H1 (cell line): ENCODE results near the gene NEB. TPM values are rescaled to one million over a fixed set of nuclear protein-coding genes. Genes with fewer than 3 reads are reported as not detected.

Experiments used
- CTCF ChIA-PET: fragments of 300-600 bp; sonication (Branson Sonifier 250); formaldehyde crosslinking; loops from one replicate; lab custom pipeline; 2021; ENCODE audit not compliant: partially characterized antibody; lab: Charles Lee
- POLR2A ChIA-PET: fragments of 300-600 bp; sonication (Branson Sonifier 250); formaldehyde crosslinking; loops from one replicate; lab custom pipeline; 2021; ENCODE audit warnings: inconsistent platforms; ENCODE audit not compliant: partially characterized antibody; lab: Charles Lee
- DNase-seq, 2 experiments: peaks; one replicate each; pipeline versions ENCODE4 v3.0.0 to v3.0.0-alpha.2; 2010 to 2022; ENCODE audit warnings: low spot score in 2 of 2, low read depth in 1 of 2, mixed read lengths in 1 of 2
- FAIRE-seq: peaks from 2 replicates; lab custom pipeline; 2011; peaks lifted over from hg19 to GRCh38; lab: Jason Lieb, UNC
- H2AFZ ChIP-seq: 2 replicates; pipeline ENCODE4 v1.8.1; 2012; ENCODE audit warnings: low read length, inconsistent platforms
- H2AK5ac ChIP-seq: 2 replicates; pipeline ENCODE4 v1.6.1; 2013; ENCODE audit warnings: low read depth, low read length
- H2BK120ac ChIP-seq: replicated peaks from 2 replicates; pipeline ENCODE3; 2013; ENCODE audit warnings: low read depth, low read length, inconsistent platforms
- H2BK12ac ChIP-seq: 2 replicates; pipeline ENCODE4 v1.6.1; 2013; ENCODE audit warnings: low read depth, low read length
- H2BK15ac ChIP-seq: 2 replicates; pipeline ENCODE4 v1.6.1; 2013; ENCODE audit warnings: low read length
- H2BK20ac ChIP-seq: 2 replicates; pipeline ENCODE4 v1.6.1; 2013; ENCODE audit warnings: low read length
- H2BK5ac ChIP-seq: 2 replicates; pipeline ENCODE4 v1.6.1; 2013; ENCODE audit warnings: low read depth, low read length
- H3K14ac ChIP-seq: 2 replicates; pipeline ENCODE4 v1.6.1; 2013; ENCODE audit warnings: inconsistent platforms; ENCODE audit not compliant: insufficient read length
- H3K18ac ChIP-seq: 2 replicates; pipeline ENCODE4 v1.6.1; 2013; ENCODE audit warnings: low read length; ENCODE audit errors: extremely low read depth
- H3K23ac ChIP-seq: 2 replicates; pipeline ENCODE4 v1.6.1; 2013; ENCODE audit warnings: inconsistent platforms; ENCODE audit not compliant: insufficient read length
- H3K23me2 ChIP-seq: 2 replicates; pipeline ENCODE4 v1.6.1; 2013; ENCODE audit warnings: low read depth, low read length
- H3K27ac ChIP-seq: 2 replicates; pipeline ENCODE4 v1.6.1; 2011; ENCODE audit warnings: low read depth, low read length, inconsistent platforms
- H3K27me3 ChIP-seq, 4 experiments: replicated peaks in 1 of 4; 1 replicate in 1 of 4; 2 replicates in 3 of 4; pipeline versions ENCODE4 v1.6.1 to v1.8.1; 2011 to 2013; ENCODE audit warnings: low read length in 3 of 4, mild to moderate bottlenecking in 3 of 4, inconsistent platforms in 2 of 4, mixed read lengths in 2 of 4, moderate library complexity in 1 of 4; ENCODE audit not compliant: control insufficient read depth in 3 of 4, insufficient read depth in 3 of 4; ENCODE audit errors: extremely low read depth in 1 of 4
- H3K36me3 ChIP-seq, 4 experiments: 2 replicates each; pipeline versions ENCODE4 v1.6.1 to v1.8.1; 2011 to 2013; ENCODE audit warnings: mild to moderate bottlenecking in 4 of 4, low read length in 3 of 4, moderate library complexity in 2 of 4, control low read depth in 1 of 4, inconsistent platforms in 1 of 4; ENCODE audit not compliant: insufficient read depth in 4 of 4, control insufficient read depth in 2 of 4
- H3K4ac ChIP-seq: replicated peaks from 2 replicates; pipeline ENCODE3; 2013; ENCODE audit warnings: low read length, low read depth, mixed read lengths, inconsistent platforms; ENCODE audit not compliant: insufficient read length
- H3K4me1 ChIP-seq, 4 experiments: replicated peaks in 1 of 4; 1 replicate in 1 of 4; 2 replicates in 3 of 4; pipeline versions ENCODE4 v1.6.1 to v1.8.1; 2011 to 2013; ENCODE audit warnings: low read length in 3 of 4, inconsistent platforms in 2 of 4, mixed read lengths in 1 of 4; ENCODE audit not compliant: insufficient read depth in 4 of 4, control insufficient read depth in 3 of 4
- H3K4me2 ChIP-seq, 2 experiments: 2 replicates each; pipeline versions ENCODE4 v1.6.1 to v1.8.1; 2011 to 2013; ENCODE audit warnings: low read depth in 2 of 2, low read length in 2 of 2, control low read depth in 1 of 2, inconsistent platforms in 1 of 2, mild to moderate bottlenecking in 1 of 2; ENCODE audit not compliant: insufficient read depth in 1 of 2
- H3K4me3 ChIP-seq, 4 experiments: fragments of 200-600, 300-600 bp in 1 of 4; sonication (generic), shearing (Covaris generic), sonication (Bioruptor Twin) in 1 of 4; 2 replicates each; pipeline versions ENCODE4 v1.5.1 to v1.8.1; 2011 to 2016; ENCODE audit warnings: low read length in 4 of 4, low read depth in 3 of 4, control low read depth in 2 of 4, inconsistent platforms in 2 of 4, mild to moderate bottlenecking in 2 of 4, mixed read lengths in 1 of 4, moderate library complexity in 1 of 4; ENCODE audit not compliant: insufficient read depth in 2 of 4; ENCODE audit errors: extremely low read depth in 1 of 4
- H3K56ac ChIP-seq: replicated peaks from 2 replicates; pipeline ENCODE3; 2013; ENCODE audit warnings: low read depth, mild to moderate bottlenecking, mixed read lengths, low read length, inconsistent platforms; ENCODE audit not compliant: insufficient read length
- H3K79me1 ChIP-seq: 2 replicates; pipeline ENCODE4 v1.6.1; 2013; ENCODE audit warnings: low read depth, low read length, control low read depth
- H3K79me2 ChIP-seq, 2 experiments: 2 replicates each; pipeline versions ENCODE4 v1.6.1 to v1.8.1; 2012 to 2013; ENCODE audit warnings: low read length in 2 of 2, mild to moderate bottlenecking in 2 of 2, inconsistent platforms in 1 of 2; ENCODE audit not compliant: insufficient read depth in 2 of 2, control insufficient read depth in 1 of 2
- H3K9ac ChIP-seq, 4 experiments: replicated peaks in 1 of 4; 1 replicate in 1 of 4; 2 replicates in 3 of 4; pipeline versions ENCODE4 v1.6.1 to v1.8.1; 2011 to 2013; ENCODE audit warnings: low read depth in 3 of 4, low read length in 3 of 4, control low read depth in 2 of 4, mild to moderate bottlenecking in 2 of 4, moderate library complexity in 2 of 4, inconsistent platforms in 1 of 4; ENCODE audit errors: extremely low read depth in 1 of 4
- H3K9me3 ChIP-seq, 2 experiments: 2 replicates each; pipeline versions ENCODE4 v1.6.1 to v1.8.1; 2012 to 2013; ENCODE audit warnings: mild to moderate bottlenecking in 2 of 2, moderate library complexity in 2 of 2, control low read depth in 1 of 2, inconsistent platforms in 1 of 2, low read depth in 1 of 2, low read length in 1 of 2, mixed read lengths in 1 of 2; ENCODE audit not compliant: insufficient read depth in 2 of 2
- H4K20me1 ChIP-seq, 2 experiments: replicated peaks in 1 of 2; 2 replicates each; pipeline versions ENCODE3 to v1.8.1; 2011 to 2013; ENCODE audit warnings: inconsistent platforms in 2 of 2, low read length in 2 of 2, mild to moderate bottlenecking in 1 of 2; ENCODE audit not compliant: insufficient read depth in 2 of 2, control insufficient read depth in 1 of 2
- H4K5ac ChIP-seq: 2 replicates; pipeline ENCODE4 v1.6.1; 2013; ENCODE audit warnings: low read length, low read depth, mixed read lengths, inconsistent platforms; ENCODE audit not compliant: insufficient read length
- H4K8ac ChIP-seq: 2 replicates; pipeline ENCODE4 v1.8.0; 2013; ENCODE audit warnings: mild to moderate bottlenecking, moderate library complexity, low read length, inconsistent platforms; ENCODE audit not compliant: insufficient read depth; ENCODE audit errors: extremely low read depth
- H4K91ac ChIP-seq: replicated peaks from 2 replicates; pipeline ENCODE3; 2013; ENCODE audit warnings: low read length, mixed read lengths, inconsistent platforms; ENCODE audit not compliant: insufficient read length
- CBX8 ChIP-seq: fragments of 300-800, 300-1000 bp; sonication (generic); IDR thresholded peaks from 2 replicates; pipeline ENCODE4 v1.7.1; 2016; ENCODE audit warnings: low read depth, low read length, borderline replicate concordance
- HDAC2 ChIP-seq, 2 experiments: fragments of 300-600 bp in 1 of 2; sonication (generic) in 1 of 2; IDR thresholded peaks; 2 replicates each; pipeline ENCODE4 v1.6.1; 2011 to 2012; ENCODE audit warnings: low read depth in 2 of 2, low read length in 2 of 2, mild to moderate bottlenecking in 2 of 2, moderate library complexity in 2 of 2, borderline replicate concordance in 1 of 2, inconsistent platforms in 1 of 2
- KDM4A ChIP-seq: IDR thresholded peaks from one replicate; pipeline ENCODE4 v1.7.1; 2012; ENCODE audit warnings: low read depth, mild to moderate bottlenecking, moderate library complexity, low read length, inconsistent platforms; ENCODE audit not compliant: severe bottlenecking
- MAFK ChIP-seq: IDR thresholded peaks from 2 replicates; pipeline ENCODE4 v1.6.1; 2012; ENCODE audit warnings: low read depth, mild to moderate bottlenecking, improper control_type of control experiment, low read length
- MAX ChIP-seq: IDR thresholded peaks from 2 replicates; pipeline ENCODE4 v1.6.1; 2012; ENCODE audit warnings: inconsistent platforms
- NRF1 ChIP-seq: IDR thresholded peaks from 2 replicates; pipeline ENCODE4 v1.6.1; 2011; ENCODE audit warnings: mild to moderate bottlenecking, low read depth, low read length, improper control_type of control experiment
- POLR2AphosphoS5 ChIP-seq: IDR thresholded peaks from 2 replicates; pipeline ENCODE4 v1.6.1; 2011; ENCODE audit warnings: low read depth, low read length
- POU5F1 ChIP-seq: IDR thresholded peaks from 2 replicates; pipeline ENCODE4 v1.6.1; 2011; ENCODE audit warnings: low read depth, mild to moderate bottlenecking, low read length, moderate library complexity
- RBBP5 ChIP-seq: IDR thresholded peaks from 2 replicates; pipeline ENCODE4 v1.7.1; 2012; ENCODE audit warnings: low read depth, mild to moderate bottlenecking, inconsistent platforms, low read length, moderate library complexity, borderline replicate concordance
- RNF2 ChIP-seq: fragments of 200-900, 300-1000 bp; sonication (generic); IDR thresholded peaks from 2 replicates; pipeline ENCODE4 v1.7.1; 2016; ENCODE audit warnings: borderline replicate concordance, low read depth, mild to moderate bottlenecking, antibody characterized with exemption, low read length; ENCODE audit not compliant: poor library complexity, severe bottlenecking; ENCODE audit errors: missing control alignments
- SIX5 ChIP-seq: IDR thresholded peaks from 2 replicates; pipeline ENCODE4 v1.6.1; 2011; ENCODE audit warnings: mild to moderate bottlenecking, low read depth, low read length
- TEAD4 ChIP-seq: IDR thresholded peaks from 2 replicates; pipeline ENCODE4 v1.6.1; 2012; ENCODE audit warnings: low read depth, low read length, inconsistent platforms, mixed read lengths
- WGBS, 2 experiments: shearing (Covaris generic) in 1 of 2; methylation state at CpG; one replicate each; pipeline versions ENCODE4 v1.1.6 to v1.1.7; 2013 to 2015; ENCODE audit warnings: low lambda C conversion rate in 2 of 2, mixed read lengths in 2 of 2, inconsistent platforms in 1 of 2, low coverage in 1 of 2, missing lambda C conversion rate in 1 of 2; ENCODE audit not compliant: insufficient replicate concordance in 2 of 2, insufficient coverage in 1 of 2, insufficient read length in 1 of 2; ENCODE audit errors: extremely low coverage in 1 of 2, missing lambda C conversion rate in 1 of 2; 5-methylcytosine and 5-hydroxymethylcytosine counted together
- polyA plus RNA-seq, 7 experiments: library from polyadenylated mRNA; depleted of rRNA in 3 of 7; stranded (reverse) in 5 of 7; unstranded in 2 of 7; fragments of >200 nt in 5 of 7; fragments of 200-250 nt in 2 of 7; gene quantifications; 1 replicate in 5 of 7; 2 replicates in 1 of 7; 4 replicates in 1 of 7; pipeline versions ENCODE4 v1.2.1 to v1.2.3, GENCODE V29; 2011 to 2013; ENCODE audit warnings: missing spikeins in 2 of 7, mixed read lengths in 2 of 7
- total RNA-seq: library from RNA; stranded (reverse); fragmentation: NEBNext Ultra II Directional; extraction: Animal tissue kit (Norgen Biotek cat#: 25700); gene quantifications from 2 replicates; pipeline ENCODE4 v1.2.1, GENCODE V29; 2021

Gene NEB
- total and polyA plus RNA-seq, 2 of the 8 experiments (the other 6 are each of a cell fraction or from before 2014, with no cell fraction given) = 1.4 to 2.5 TPM

GRCh38 chr2:151478011-151478410, 256.3 kb downstream of the NEB start:
- no peak overlapping the region for H3K4me2 ChIP-seq
- no peak for DNase-seq
- H3K4me3 ChIP-seq = no peak overlapping the region
- no peak overlapping the region for H2BK5ac ChIP-seq
- no peak overlapping the region for H3K14ac ChIP-seq
- no peak overlapping the region for H3K18ac ChIP-seq
- 95% methylated on average over 4 of the region's 4 CpGs; no CpG with 5 or more reads in 1 of the 2 experiments for WGBS, 2 experiments
- no peak overlapping the region for H4K8ac ChIP-seq
- no peak overlapping the region for H3K27ac ChIP-seq
- no peak overlapping the region for H3K56ac ChIP-seq
- H3K23me2 ChIP-seq = no peaks in the 10 kb centered on the region
- H2BK12ac ChIP-seq = no peak overlapping the region
- no peaks in the 10 kb centered on the region for H3K27me3 ChIP-seq
- no peak overlapping the region for H4K91ac ChIP-seq
- H3K4me1 ChIP-seq = no peaks in the 10 kb centered on the region
- H2AFZ ChIP-seq = no peak overlapping the region
- H3K79me1 ChIP-seq = no peaks in the 10 kb centered on the region
- H3K36me3 ChIP-seq = peaks cover 4 to 74% (median 23%) of the 10 kb centered on the region in 4 experiments; a peak in 7 of 8 replicates
- H3K79me2 ChIP-seq = peaks cover 0 to 19% of the 10 kb centered on the region in 2 experiments; a peak in 2 of 4 replicates
- no peak overlapping the region for H3K4ac ChIP-seq
- H3K9ac ChIP-seq = no peak overlapping the region
- no peak overlapping the region for H3K23ac ChIP-seq
- H2BK20ac ChIP-seq = no peak overlapping the region
- CTCF ChIA-PET = interaction anchor here (1.0 to 1.7 kb wide), 2 partner anchors 41 to 1906 kb away, joined by 3 read pairs; no protein-coding TSS in a partner anchor
- H3K9me3 ChIP-seq = no peaks in the 10 kb centered on the region
- no peak for FAIRE-seq
- peaks cover 0 to 2% of the 10 kb centered on the region in 2 experiments for H4K20me1 ChIP-seq
- H2AK5ac ChIP-seq = no peak overlapping the region
- POLR2A ChIA-PET = interaction anchor here (0.8 to 1.1 kb wide), 3 partner anchors 21 to 46 kb away, joined by 3 read pairs; no protein-coding TSS in a partner anchor
- no peak overlapping the region for H2BK120ac ChIP-seq
- no peak overlapping the region for H4K5ac ChIP-seq
- no peak overlapping the region for H2BK15ac ChIP-seq
- TF ChIP-seq RBBP5 = no peak
- TF ChIP-seq HDAC2 (IDR thresholded peaks at IDR 0.05; ENCODE audit: borderline replicate concordance in 1 of 2, low read depth in 2 of 2, low read length in 2 of 2) = no peak
- TF ChIP-seq MAFK = no peak
- no peak for TF ChIP-seq SIX5
- TF ChIP-seq CBX8 = no peak
- TF ChIP-seq KDM4A = no peak
- no peak for TF ChIP-seq RNF2
- no peak for TF ChIP-seq NRF1
- TF ChIP-seq POLR2AphosphoS5 = no peak
- no peak for TF ChIP-seq MAX
- TF ChIP-seq POU5F1 = no peak
- TF ChIP-seq TEAD4 = no peak
